K562 (cell line): Measurements from ENCODE around the gene SLC22A1. TPM values are rescaled to one million over a fixed set of nuclear protein-coding genes. Genes with fewer than 3 reads are reported as not detected.

Source experiments
- ARID1B ChIP-seq: fragments of 450-650 bp; IDR thresholded peaks from 2 replicates; pipeline ENCODE4 v1.6.1; 2016; ENCODE audit warnings: antibody characterized with exemption, mild to moderate bottlenecking, inconsistent platforms
- BHLHE40 ChIP-seq: IDR thresholded peaks from 2 replicates; pipeline ENCODE4 v1.6.1; 2011; ENCODE audit warnings: low read length, improper control_type of control experiment
- CBFA2T2 ChIP-seq: fragments of 450-650 bp; conservative IDR thresholded peaks from 2 replicates; pipeline ENCODE4 v1.6.1; 2017; ENCODE audit warnings: mild to moderate bottlenecking
- CBFA2T3 ChIP-seq: fragments of 450-650 bp; IDR thresholded peaks from 2 replicates; pipeline ENCODE4 v1.6.1; 2017
- CBFB ChIP-seq: sonication (generic); formaldehyde crosslinking; IDR thresholded peaks from 2 replicates; pipeline ENCODE4 v1.4.0; 2020; ENCODE audit warnings: mild to moderate bottlenecking, missing genetic modification reagents
- DPF2 ChIP-seq: fragments of 450-650 bp; IDR thresholded peaks from 2 replicates; pipeline ENCODE4 v1.6.1; 2016
- FOS ChIP-seq: IDR thresholded peaks from 3 replicates; pipeline ENCODE4 v1.6.1; 2011; ENCODE audit not compliant: insufficient read length; ENCODE audit errors: extremely low read depth
- HLTF ChIP-seq: fragments of 450-650 bp; IDR thresholded peaks from 2 replicates; pipeline ENCODE4 v1.6.1; 2016
- IRF1 ChIP-seq: sonication (generic); formaldehyde crosslinking; IDR thresholded peaks from 2 replicates; pipeline ENCODE4 v1.8.0; 2022; ENCODE audit warnings: missing genetic modification reagents, mild to moderate bottlenecking, borderline replicate concordance
- KAT2B ChIP-seq: IDR thresholded peaks from one replicate; pipeline ENCODE4 v1.6.1; 2012; ENCODE audit warnings: low read depth, mild to moderate bottlenecking, control low read depth, inconsistent platforms, low read length, moderate library complexity
- RCOR1 ChIP-seq, 2 experiments: IDR thresholded peaks; 2 replicates each; pipeline ENCODE4 v1.6.1; 2012; ENCODE audit warnings: low read depth in 2 of 2, low read length in 2 of 2, borderline replicate concordance in 1 of 2, improper control_type of control experiment in 1 of 2
- REST ChIP-seq, 2 experiments: fragments of 450-650 bp; formaldehyde crosslinking in 1 of 2; IDR thresholded peaks; 2 replicates each; pipeline versions ENCODE4 v1.4.0 to v1.6.1; 2014 to 2020; ENCODE audit warnings: mild to moderate bottlenecking in 2 of 2, borderline replicate concordance in 1 of 2, low read depth in 1 of 2
- SLC30A9 ChIP-seq: fragments of 250-450 bp; sonication (Bioruptor Pico); IDR thresholded peaks from 2 replicates; pipeline ENCODE4 v1.8.0; 2022; ENCODE audit warnings: mild to moderate bottlenecking, moderate library complexity
- TAL1 ChIP-seq: fragments of 450-650 bp; IDR thresholded peaks from 2 replicates; pipeline ENCODE4 v1.6.1; 2016; ENCODE audit warnings: mild to moderate bottlenecking
- TCF3 ChIP-seq: sonication (generic); formaldehyde crosslinking; IDR thresholded peaks from 2 replicates; pipeline ENCODE4 v1.4.0; 2020; ENCODE audit warnings: mild to moderate bottlenecking, missing genetic modification reagents
- polyA plus RNA-seq, 8 experiments: library from polyadenylated mRNA; depleted of rRNA in 4 of 8; stranded (reverse) in 5 of 8; unstranded in 3 of 8; fragments of >200 nt; fragmentation: Nextera tagmentation in 2 of 8; fragmentation: Illumina TruSeq in 1 of 8; extraction: Ambion mirVana in 2 of 8; extraction: Trizol in 1 of 8; gene quantifications; 2 replicates each; pipeline versions ENCODE4 v1.2.1 to v1.2.3, GENCODE V29; 2011 to 2014; ENCODE audit warnings: inconsistent platforms in 1 of 8, missing spikeins in 1 of 8
- total RNA-seq, 7 experiments: library from RNA; depleted of rRNA in 6 of 7; stranded (reverse); fragments of >200 nt in 6 of 7; fragmentation: Illumina TruSeq in 2 of 7; extraction: Trizol in 2 of 7; gene quantifications; 2 replicates each; pipeline versions ENCODE4 v1.2.1 to v1.2.3, GENCODE V29; 2011 to 2021; ENCODE audit warnings: low replicate concordance in 1 of 7
- TF ChIP-seq, protein P1 (sequence below), 2 experiments: IDR thresholded peaks; 2 replicates each; pipeline ENCODE4 v1.6.1; 2011; ENCODE audit warnings: borderline replicate concordance in 1 of 2, control low read depth in 1 of 2, low read depth in 1 of 2, low read length in 1 of 2, mild to moderate bottlenecking in 1 of 2, mixed read lengths in 1 of 2, moderate library complexity in 1 of 2; ENCODE audit not compliant: insufficient read depth in 1 of 2, insufficient read length in 1 of 2, poor library complexity in 1 of 2, severe bottlenecking in 1 of 2; ENCODE audit errors: extremely low read depth in 1 of 2
- TF ChIP-seq, protein P2 (sequence below): fragments of 450-650 bp; formaldehyde crosslinking; IDR thresholded peaks from 2 replicates; pipeline ENCODE4 v1.4.0; 2022; ENCODE audit warnings: missing genetic modification characterization

SLC22A1 gene
- total and polyA plus RNA-seq, 9 of the 15 experiments (the other 6 are each of a cell fraction or from before 2014, with no cell fraction given): 0.11 to 0.60 (median 0.26) TPM; not detected in 4

- TF ChIP-seq FOS: no peak
- peak; percentile 38; the same call in 1 of the 2 replicates for TF ChIP-seq DPF2
- TF ChIP-seq, protein P1, sequence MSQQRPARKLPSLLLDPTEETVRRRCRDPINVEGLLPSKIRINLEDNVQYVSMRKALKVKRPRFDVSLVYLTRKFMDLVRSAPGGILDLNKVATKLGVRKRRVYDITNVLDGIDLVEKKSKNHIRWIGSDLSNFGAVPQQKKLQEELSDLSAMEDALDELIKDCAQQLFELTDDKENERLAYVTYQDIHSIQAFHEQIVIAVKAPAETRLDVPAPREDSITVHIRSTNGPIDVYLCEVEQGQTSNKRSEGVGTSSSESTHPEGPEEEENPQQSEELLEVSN (IDR thresholded peaks at IDR 0.05; ENCODE audit: borderline replicate concordance in 1 of 2, extremely low read depth in 1 of 2, insufficient read depth in 1 of 2, insufficient read length in 1 of 2, low read depth in 1 of 2, low read length in 1 of 2, poor library complexity in 1 of 2, severe bottlenecking in 1 of 2): no peak
- TF ChIP-seq REST (IDR thresholded peaks at IDR 0.05; ENCODE audit: borderline replicate concordance): peak; percentile 27; the same call in 1 of the 2 replicates
- no peak for TF ChIP-seq REST (CRISPR knock-in tag; IDR thresholded peaks at IDR 0.05; ENCODE audit: low read depth)
- TF ChIP-seq CBFA2T2: peak; percentile 18; the same call in 1 of the 2 replicates
- peak; percentile 51 for TF ChIP-seq TCF3
- no peak for TF ChIP-seq CBFB (CRISPR knock-in tag)
- peak in 1 of 2 experiments; percentile 38; a peak in 1 of 4 replicates for TF ChIP-seq RCOR1 (IDR thresholded peaks at IDR 0.05; ENCODE audit: borderline replicate concordance in 1 of 2, low read depth in 2 of 2, low read length in 2 of 2)
- peak; percentile 43; the same call in 1 of the 2 replicates for TF ChIP-seq ARID1B
- no peak for TF ChIP-seq KAT2B
- TF ChIP-seq IRF1 (CRISPR knock-in tag): no peak
- TF ChIP-seq CBFA2T3: peak; percentile 54
- TF ChIP-seq, protein P2, sequence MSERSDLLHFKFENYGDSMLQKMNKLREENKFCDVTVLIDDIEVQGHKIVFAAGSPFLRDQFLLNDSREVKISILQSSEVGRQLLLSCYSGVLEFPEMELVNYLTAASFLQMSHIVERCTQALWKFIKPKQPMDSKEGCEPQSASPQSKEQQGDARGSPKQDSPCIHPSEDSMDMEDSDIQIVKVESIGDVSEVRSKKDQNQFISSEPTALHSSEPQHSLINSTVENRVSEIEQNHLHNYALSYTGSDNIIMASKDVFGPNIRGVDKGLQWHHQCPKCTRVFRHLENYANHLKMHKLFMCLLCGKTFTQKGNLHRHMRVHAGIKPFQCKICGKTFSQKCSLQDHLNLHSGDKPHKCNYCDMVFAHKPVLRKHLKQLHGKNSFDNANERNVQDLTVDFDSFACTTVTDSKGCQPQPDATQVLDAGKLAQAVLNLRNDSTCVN: no peak
- no peak for TF ChIP-seq SLC30A9
- peak; percentile 54; the same call in 1 of the 2 replicates for TF ChIP-seq TAL1
- 0 out of 2 replicates have a peak, but pooled peaks have one; percentile 46 for TF ChIP-seq BHLHE40
- no peak for TF ChIP-seq HLTF
These were observed 52.4 kb downstream of the SLC22A1 start (continued) for GRCh38 chr6:160173806-160174527.
